ENCODE data around the gene ITGB4. TPM values are rescaled to one million over a fixed set of nuclear protein-coding genes. Genes with fewer than 3 reads are reported as not detected.

The ITGB4 gene
- total RNA-seq, 1 donor: 0.10 TPM

GRCh38 chr17:75736173-75736835 is 15.0 kb downstream of the ITGB4 start:
- no peaks in the 10 kb centered on the region for H3K9me3 ChIP-seq (ENCODE audit: low read depth, low read length)
- no peak overlapping the region for H3K4me3 ChIP-seq (ENCODE audit: low read length)
- no peaks in the 10 kb centered on the region for H3K27me3 ChIP-seq (ENCODE audit: insufficient read depth, low read length)
- H3K4me1 ChIP-seq (ENCODE audit: insufficient read depth, low read length): peaks cover 16% of the 10 kb centered on the region

- Histone ChIP-seq H3K4me3 (ENCODE audit: low read length) (no peak overlapping the region), H3K27me3 (ENCODE audit: insufficient read depth, low read length) (no peaks in the 10 kb centered on the region), H3K4me1 (ENCODE audit: insufficient read depth, low read length) (peaks cover 16% of the 10 kb centered on the region), H3K9me3 (ENCODE audit: low read depth, low read length) (no peaks in the 10 kb centered on the region)
Observed at GRCh38 chr17:75737133-75737962, 16.1 kb downstream of the ITGB4 start.

GRCh38 chr17:75738218-75738802 is 17.1 kb downstream of the ITGB4 start:
- Histone ChIP-seq H3K4me3 (ENCODE audit: low read length) (no peak overlapping the region), H3K9me3 (ENCODE audit: low read depth, low read length) (no peaks in the 10 kb centered on the region), H3K27me3 (ENCODE audit: insufficient read depth, low read length) (no peaks in the 10 kb centered on the region), H3K4me1 (ENCODE audit: insufficient read depth, low read length) (peaks cover 16% of the 10 kb centered on the region)

GRCh38 chr17:75739174-75739573 is 17.9 kb downstream of the ITGB4 start:
- Histone ChIP-seq H3K4me1 (ENCODE audit: insufficient read depth, low read length) (peaks cover 16% of the 10 kb centered on the region), H3K4me3 (ENCODE audit: low read length) (no peak overlapping the region)

GRCh38 chr17:75739801-75740200 is 18.5 kb downstream of the ITGB4 start:
- Histone ChIP-seq H3K9me3 (ENCODE audit: low read depth, low read length) (no peaks in the 10 kb centered on the region), H3K4me3 (ENCODE audit: low read length) (no peak overlapping the region), H3K27me3 (ENCODE audit: insufficient read depth, low read length) (no peaks in the 10 kb centered on the region), H3K4me1 (ENCODE audit: insufficient read depth, low read length) (peaks cover 16% of the 10 kb centered on the region)

More at GRCh38 chr17:75739174-75739573, 17.9 kb downstream of the ITGB4 start:
- Histone ChIP-seq H3K9me3 (ENCODE audit: low read depth, low read length) (no peaks in the 10 kb centered on the region), H3K27me3 (ENCODE audit: insufficient read depth, low read length) (no peaks in the 10 kb centered on the region)

GRCh38 chr17:75740215-75740614 is 19.0 kb downstream of the ITGB4 start:
- Histone ChIP-seq H3K9me3 (ENCODE audit: low read depth, low read length) (no peaks in the 10 kb centered on the region), H3K4me3 (ENCODE audit: low read length) (no peak overlapping the region), H3K27me3 (ENCODE audit: insufficient read depth, low read length) (no peaks in the 10 kb centered on the region), H3K4me1 (ENCODE audit: insufficient read depth, low read length) (peaks cover 16% of the 10 kb centered on the region)

- H3K9me3 ChIP-seq (ENCODE audit: low read depth, low read length): no peaks in the 10 kb centered on the region
- no peaks in the 10 kb centered on the region for H3K27me3 ChIP-seq (ENCODE audit: insufficient read depth, low read length)
- peaks cover 16% of the 10 kb centered on the region for H3K4me1 ChIP-seq (ENCODE audit: insufficient read depth, low read length)
- no peak overlapping the region for H3K4me3 ChIP-seq (ENCODE audit: low read length)
Observed at GRCh38 chr17:75740631-75741077, 19.4 kb downstream of the ITGB4 start.

GRCh38 chr17:75742337-75742736 is 21.1 kb downstream of the ITGB4 start:
- H3K27me3 ChIP-seq (ENCODE audit: insufficient read depth, low read length): no peaks in the 10 kb centered on the region
- peaks cover 12% of the 10 kb centered on the region for H3K4me1 ChIP-seq (ENCODE audit: insufficient read depth, low read length)

GRCh38 chr17:75743625-75744206 is 22.5 kb downstream of the ITGB4 start:
- no peaks in the 10 kb centered on the region for H3K27me3 ChIP-seq (ENCODE audit: insufficient read depth, low read length)
- H3K4me3 ChIP-seq (ENCODE audit: low read length): no peak overlapping the region
- no peaks in the 10 kb centered on the region for H3K9me3 ChIP-seq (ENCODE audit: low read depth, low read length)
- peaks cover 9% of the 10 kb centered on the region for H3K4me1 ChIP-seq (ENCODE audit: insufficient read depth, low read length)

More at GRCh38 chr17:75742337-75742736, 21.1 kb downstream of the ITGB4 start:
- H3K4me3 ChIP-seq (ENCODE audit: low read length): no peak overlapping the region
- H3K9me3 ChIP-seq (ENCODE audit: low read depth, low read length): no peaks in the 10 kb centered on the region

- no peak overlapping the region for H3K4me3 ChIP-seq (ENCODE audit: low read length)
- H3K27me3 ChIP-seq (ENCODE audit: insufficient read depth, low read length): no peaks in the 10 kb centered on the region
- peaks cover 20% of the 10 kb centered on the region for H3K4me1 ChIP-seq (ENCODE audit: insufficient read depth, low read length)
- no peaks in the 10 kb centered on the region for H3K9me3 ChIP-seq (ENCODE audit: low read depth, low read length)
Observed at GRCh38 chr17:75748706-75749105, 27.4 kb downstream of the ITGB4 start.

- Histone ChIP-seq H3K4me3 (ENCODE audit: low read length) (no peak overlapping the region), H3K9me3 (ENCODE audit: low read depth, low read length) (no peaks in the 10 kb centered on the region), H3K4me1 (ENCODE audit: insufficient read depth, low read length) (peaks cover 28% of the 10 kb centered on the region), H3K27me3 (ENCODE audit: insufficient read depth, low read length) (no peaks in the 10 kb centered on the region)
Observed at GRCh38 chr17:75749545-75750389, 28.5 kb downstream of the ITGB4 start.

- peaks cover 30% of the 10 kb centered on the region for H3K4me1 ChIP-seq (ENCODE audit: insufficient read depth, low read length)
- H3K9me3 ChIP-seq (ENCODE audit: low read depth, low read length): no peaks in the 10 kb centered on the region
- H3K27me3 ChIP-seq (ENCODE audit: insufficient read depth, low read length): no peaks in the 10 kb centered on the region
- H3K4me3 ChIP-seq (ENCODE audit: low read length): no peak overlapping the region
Observed at GRCh38 chr17:75750661-75751423, 29.6 kb downstream of the ITGB4 start.

GRCh38 chr17:75751676-75752404 is 30.6 kb downstream of the ITGB4 start:
- H3K9me3 ChIP-seq (ENCODE audit: low read depth, low read length): no peaks in the 10 kb centered on the region
- H3K27me3 ChIP-seq (ENCODE audit: insufficient read depth, low read length): no peaks in the 10 kb centered on the region
- H3K4me1 ChIP-seq (ENCODE audit: insufficient read depth, low read length): peaks cover 36% of the 10 kb centered on the region

More at GRCh38 chr17:75751676-75752404, 30.6 kb downstream of the ITGB4 start:
- no peak overlapping the region for H3K4me3 ChIP-seq (ENCODE audit: low read length)

Data from mononuclear cell (primary cell).